ENCODE data around the gene OPCML. TPM values are rescaled to one million over a fixed set of nuclear protein-coding genes. Genes with fewer than 3 reads are reported as not detected.
A peak's percentile ranks its signal among the peaks of the same experiment; 100 is the strongest.

The OPCML gene
- total RNA-seq, 1 donor from 2014 or later: 1.2 TPM

GRCh38 chr11:133224271-133224670 is 308.0 kb downstream of the OPCML start:
- no peak for TF ChIP-seq CTCF (conservative IDR thresholded peaks at IDR 0.05)
- Mint-ChIP-seq H3K4me3 (no peak overlapping the region), H3K36me3 (ENCODE audit: low read depth) (no peaks in the 10 kb centered on the region), H3K9me3 (no peaks in the 10 kb centered on the region), H3K4me1 (peaks cover 36% of the 10 kb centered on the region), H3K27ac (ENCODE audit: unreplicated experiment) (no peak overlapping the region), H3K27me3 (ENCODE audit: low read depth) (no peaks in the 10 kb centered on the region)
- no peak for DNase-seq (ENCODE audit: low read depth, low spot score)

GRCh38 chr11:133222425-133223330 is 309.6 kb downstream of the OPCML start:
- DNase-seq (ENCODE audit: low read depth, low spot score): no peak
- H3K4me3 Mint-ChIP-seq: no peak overlapping the region
- H3K27ac Mint-ChIP-seq (ENCODE audit: unreplicated experiment): no peak overlapping the region

GRCh38 chr11:133219543-133219942 is 312.8 kb downstream of the OPCML start:
- H3K27ac Mint-ChIP-seq (ENCODE audit: unreplicated experiment): no peak overlapping the region
- no peak for DNase-seq (ENCODE audit: low read depth, low spot score)
- H3K36me3 Mint-ChIP-seq (ENCODE audit: low read depth): no peaks in the 10 kb centered on the region
- H3K4me1 Mint-ChIP-seq: peaks cover 22% of the 10 kb centered on the region
- H3K9me3 Mint-ChIP-seq: no peaks in the 10 kb centered on the region
- peak; percentile 28 for TF ChIP-seq CTCF (conservative IDR thresholded peaks at IDR 0.05)
- H3K27me3 Mint-ChIP-seq (ENCODE audit: low read depth): no peaks in the 10 kb centered on the region
- H3K4me3 Mint-ChIP-seq: no peak overlapping the region

More at GRCh38 chr11:133222425-133223330, 309.6 kb downstream of the OPCML start:
- Mint-ChIP-seq H3K4me1 (peaks cover 20% of the 10 kb centered on the region), H3K27me3 (ENCODE audit: low read depth) (no peaks in the 10 kb centered on the region), H3K9me3 (no peaks in the 10 kb centered on the region), H3K36me3 (ENCODE audit: low read depth) (no peaks in the 10 kb centered on the region)
- no peak for TF ChIP-seq CTCF (conservative IDR thresholded peaks at IDR 0.05)

GRCh38 chr11:133216813-133217212 is 315.5 kb downstream of the OPCML start:
- Mint-ChIP-seq H3K4me1 (peaks cover 7% of the 10 kb centered on the region), H3K36me3 (ENCODE audit: low read depth) (no peaks in the 10 kb centered on the region), H3K27me3 (ENCODE audit: low read depth) (no peaks in the 10 kb centered on the region), H3K27ac (ENCODE audit: unreplicated experiment) (no peak overlapping the region), H3K4me3 (no peak overlapping the region), H3K9me3 (no peaks in the 10 kb centered on the region)
- DNase-seq (ENCODE audit: low read depth, low spot score): no peak
- TF ChIP-seq CTCF (conservative IDR thresholded peaks at IDR 0.05): no peak

- Mint-ChIP-seq H3K36me3 (ENCODE audit: low read depth) (no peaks in the 10 kb centered on the region), H3K9me3 (no peaks in the 10 kb centered on the region), H3K4me1 (peaks cover 7% of the 10 kb centered on the region), H3K4me3 (no peak overlapping the region), H3K27me3 (ENCODE audit: low read depth) (no peaks in the 10 kb centered on the region), H3K27ac (ENCODE audit: unreplicated experiment) (no peak overlapping the region)
- no peak for DNase-seq (ENCODE audit: low read depth, low spot score)
- no peak for TF ChIP-seq CTCF (conservative IDR thresholded peaks at IDR 0.05)
Observed at GRCh38 chr11:133215596-133216230, 316.6 kb downstream of the OPCML start.

All from neural crest cell (in vitro differentiated cells).